Activated effector memory CD4-positive, alpha-beta T cell treated with anti-CD3 and anti-CD28 coated beads, Interleukin-2, amount 50 U/mL, for 16 hours (primary cell): ENCODE measurements around the gene PLCXD1.

ENCODE experiments used
- DNase-seq: peaks from one replicate; pipeline ENCODE4 v3.0.0-alpha.2; 2020

Gene PLCXD1

GRCh38 chrX:352582-353314, 71.6 kb downstream of the PLCXD1 start:
- DNase-seq = no peak
